Fibroblast of lung (primary cell): ENCODE measurements around the gene ALG12. TPM values are rescaled to one million over a fixed set of nuclear protein-coding genes. Genes with fewer than 3 reads are reported as not detected.

ENCODE experiments used
- DNase-seq, 2 donors: peaks; one replicate each; pipeline versions ENCODE4 v3.0.0 to v3.0.0-alpha.2; 2010; ENCODE audit warnings: low read depth in 2 of 2
- H2AFZ ChIP-seq: 2 replicates; pipeline ENCODE4 v1.5.1; 2012; ENCODE audit warnings: low read length, control low read depth, inconsistent platforms
- H3K27ac ChIP-seq: 2 replicates; pipeline ENCODE4 v1.5.1; 2011; ENCODE audit warnings: low read length, control low read depth; ENCODE audit not compliant: insufficient read depth
- H3K27me3 ChIP-seq: 2 replicates; pipeline ENCODE4 v1.5.1; 2011; ENCODE audit warnings: mild to moderate bottlenecking, low read length; ENCODE audit not compliant: control insufficient read depth, insufficient read depth
- H3K36me3 ChIP-seq: 2 replicates; pipeline ENCODE4 v1.5.1; 2011; ENCODE audit warnings: low read length; ENCODE audit not compliant: control insufficient read depth, insufficient read depth
- H3K4me1 ChIP-seq: 2 replicates; pipeline ENCODE4 v1.5.1; 2011; ENCODE audit warnings: low read length; ENCODE audit not compliant: control insufficient read depth, insufficient read depth; ENCODE audit errors: extremely low read depth
- H3K4me2 ChIP-seq: 2 replicates; pipeline ENCODE4 v1.5.1; 2011; ENCODE audit warnings: low read length, control low read depth; ENCODE audit not compliant: insufficient read depth; ENCODE audit errors: extremely low read depth
- H3K4me3 ChIP-seq, 4 experiments: fragments of 200-600 bp in 1 of 4; sonication (generic) in 1 of 4; replicated peaks in 1 of 4; 2 replicates each; pipeline ENCODE4 v1.5.1; 2011 to 2016; ENCODE audit warnings: low read length in 4 of 4, low read depth in 3 of 4, mild to moderate bottlenecking in 3 of 4, control low read depth in 2 of 4, inconsistent platforms in 1 of 4, mixed read lengths in 1 of 4; ENCODE audit not compliant: insufficient read depth in 1 of 4; ENCODE audit errors: control extremely low read depth in 1 of 4
- H3K79me2 ChIP-seq: 2 replicates; pipeline ENCODE4 v1.5.1; 2012; ENCODE audit warnings: mild to moderate bottlenecking, low read length, inconsistent platforms; ENCODE audit not compliant: control insufficient read depth, insufficient read depth
- H3K9ac ChIP-seq: 2 replicates; pipeline ENCODE4 v1.5.1; 2011; ENCODE audit warnings: mild to moderate bottlenecking, low read length, control low read depth; ENCODE audit not compliant: insufficient read depth
- H3K9me3 ChIP-seq: 2 replicates; pipeline ENCODE4 v1.5.1; 2012; ENCODE audit warnings: low read depth, low read length; ENCODE audit not compliant: control insufficient read depth, insufficient read depth
- H4K20me1 ChIP-seq: 2 replicates; pipeline ENCODE4 v1.5.1; 2011; ENCODE audit warnings: low read length; ENCODE audit not compliant: control insufficient read depth, insufficient read depth; ENCODE audit errors: extremely low read depth
- CTCF ChIP-seq, 2 donors: IDR thresholded peaks in 1 of 2; conservative IDR thresholded peaks in 1 of 2; 1 replicate in 1 of 2; 2 replicates in 1 of 2; pipeline ENCODE4 v1.5.1; 2011 to 2012; ENCODE audit warnings: low read length in 2 of 2, control low read depth in 1 of 2, inconsistent platforms in 1 of 2, low read depth in 1 of 2, mild to moderate bottlenecking in 1 of 2
- EZH2 ChIP-seq: IDR thresholded peaks from 2 replicates; pipeline ENCODE4 v1.5.1; 2012; ENCODE audit warnings: low read length, control low read depth, mild to moderate bottlenecking; ENCODE audit errors: missing control alignments
- polyA plus RNA-seq, 2 donors: library from polyadenylated mRNA; depleted of rRNA in 1 of 2; stranded (reverse) in 1 of 2; unstranded in 1 of 2; fragments of >200 nt; gene quantifications; 2 replicates each; pipeline ENCODE4 v1.2.1, GENCODE V29; 2011 to 2012; ENCODE audit warnings: missing spikeins in 1 of 2
- total RNA-seq: library from RNA; depleted of rRNA; stranded (reverse); fragments of >200 nt; gene quantifications from 2 replicates; pipeline ENCODE4 v1.2.1, GENCODE V29; 2014

Gene ALG12
- total and polyA plus RNA-seq, 2 donors (not counting 1 experiment from before 2014, with no cell fraction given): 9.6 to 19.0 TPM

DNA sequence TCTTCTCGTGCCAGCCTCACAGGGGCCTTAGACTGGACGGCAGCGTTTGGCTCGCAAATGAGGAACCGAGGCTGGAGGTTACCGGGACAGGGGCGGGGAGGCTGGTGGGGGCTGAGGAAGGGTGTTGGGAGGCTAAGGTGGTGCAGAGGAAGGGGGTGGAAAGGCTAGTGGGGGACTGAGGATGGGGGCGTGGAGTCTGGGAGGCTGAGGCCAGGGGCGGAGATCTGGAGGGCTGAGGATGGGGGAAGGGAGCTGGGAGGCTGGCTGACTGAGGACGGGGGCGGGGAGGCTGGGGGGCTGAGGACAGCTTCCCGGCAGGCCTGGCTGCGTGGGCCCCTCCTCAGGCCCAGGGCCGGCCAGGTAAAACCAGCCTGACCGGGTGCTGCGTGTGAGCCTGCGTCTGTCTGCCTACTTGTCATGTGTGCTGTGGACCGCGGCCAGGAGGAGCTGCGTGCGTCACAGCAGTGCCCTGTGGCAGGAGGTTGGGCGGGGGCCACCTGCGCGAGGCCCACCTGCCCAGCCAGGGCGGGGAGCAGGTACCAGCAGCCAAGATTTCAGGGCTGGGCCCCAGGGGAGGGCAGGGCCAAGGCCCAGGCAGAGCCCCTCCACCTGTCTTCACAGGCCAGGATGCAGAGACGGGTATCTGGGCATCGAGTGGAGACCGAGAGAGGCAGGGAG lies 32.9 kb upstream of the ALG12 start:
- no peak for TF ChIP-seq CTCF (conservative IDR thresholded peaks at IDR 0.05 in 1 of 2, IDR thresholded peaks at IDR 0.05 in 1 of 2; ENCODE audit: low read depth in 1 of 2, low read length in 2 of 2)
- no peak for TF ChIP-seq EZH2
- no peak overlapping the region for H3K27ac ChIP-seq

GRCh38 chr22:49950396-49950994 lies 32.3 kb upstream of the ALG12 start:
- DNase-seq: no peak
- H3K79me2 ChIP-seq: no peaks in the 10 kb centered on the region
- no peaks in the 10 kb centered on the region for H3K9me3 ChIP-seq
- no peak overlapping the region for H3K4me2 ChIP-seq
- H3K36me3 ChIP-seq: no peaks in the 10 kb centered on the region
- no peak overlapping the region for H3K27ac ChIP-seq
- peaks cover 14% of the 10 kb centered on the region for H3K4me1 ChIP-seq
- no peak overlapping the region for H3K4me3 ChIP-seq
- TF ChIP-seq EZH2: no peak
- no peak for TF ChIP-seq CTCF (conservative IDR thresholded peaks at IDR 0.05 in 1 of 2, IDR thresholded peaks at IDR 0.05 in 1 of 2; ENCODE audit: low read depth in 1 of 2, low read length in 2 of 2)
- H3K9ac ChIP-seq: no peak overlapping the region
- H2AFZ ChIP-seq: no peak overlapping the region
- no peaks in the 10 kb centered on the region for H3K27me3 ChIP-seq
- no peaks in the 10 kb centered on the region for H4K20me1 ChIP-seq

More for the DNA sequence above, 32.9 kb upstream of the ALG12 start:
- H4K20me1 ChIP-seq: no peaks in the 10 kb centered on the region
- H3K27me3 ChIP-seq: no peaks in the 10 kb centered on the region
- no peaks in the 10 kb centered on the region for H3K9me3 ChIP-seq
- no peak for DNase-seq
- no peak overlapping the region for H3K4me3 ChIP-seq
- H3K4me2 ChIP-seq: no peak overlapping the region
- H2AFZ ChIP-seq: no peak overlapping the region
- H3K36me3 ChIP-seq: no peaks in the 10 kb centered on the region
- H3K79me2 ChIP-seq: no peaks in the 10 kb centered on the region
- no peak overlapping the region for H3K9ac ChIP-seq
- peaks cover 14% of the 10 kb centered on the region for H3K4me1 ChIP-seq

DNA sequence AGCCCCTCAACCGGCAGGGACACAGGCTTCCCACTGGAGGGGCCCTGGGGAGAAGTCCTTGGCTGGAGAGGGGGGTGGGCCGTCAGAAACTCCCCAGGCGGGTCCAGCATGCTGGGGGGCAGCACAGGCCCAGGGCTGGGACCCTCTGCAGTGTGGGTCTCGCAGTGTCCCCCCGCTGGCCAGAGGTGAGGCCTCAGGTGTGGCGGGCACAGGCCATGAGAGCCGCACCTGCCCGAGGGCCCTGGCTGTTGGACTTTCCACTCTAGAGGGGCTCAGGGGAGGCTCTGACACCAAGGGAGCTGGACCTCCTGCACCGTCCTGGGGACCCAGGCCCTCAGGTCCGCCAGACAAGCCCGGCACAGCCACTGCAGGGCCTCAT lies 31.7 kb upstream of the ALG12 start:
- Histone ChIP-seq H3K27ac (no peak overlapping the region), H3K36me3 (no peaks in the 10 kb centered on the region), H3K4me2 (no peak overlapping the region), H3K4me1 (peaks cover 14% of the 10 kb centered on the region), H2AFZ (no peak overlapping the region), H3K4me3 (no peak overlapping the region), H4K20me1 (no peaks in the 10 kb centered on the region), H3K9me3 (no peaks in the 10 kb centered on the region), H3K79me2 (no peaks in the 10 kb centered on the region), H3K9ac (no peak overlapping the region), H3K27me3 (no peaks in the 10 kb centered on the region)
- no peak for DNase-seq
- TF ChIP-seq CTCF (conservative IDR thresholded peaks at IDR 0.05 in 1 of 2, IDR thresholded peaks at IDR 0.05 in 1 of 2; ENCODE audit: low read depth in 1 of 2, low read length in 2 of 2) (no peak), EZH2 (no peak)
